A549 (cell line): Measurements from ENCODE around the gene EMD. TPM values are rescaled to one million over a fixed set of nuclear protein-coding genes. Genes with fewer than 3 reads are reported as not detected.
A peak's percentile ranks its signal among the peaks of the same experiment; 100 is the strongest.

Experiments
- ATAC-seq, 2 experiments: fragments of 200-7000 bp in 1 of 2; fragments of >200 bp in 1 of 2; cut with Nextera tagmentation in 1 of 2; cut with Tn5 transposase in 1 of 2; 3 replicates each; pipeline versions ENCODE4 v1.8.0 to v1.9.1; 2018 to 2020; ENCODE audit warnings: mild to moderate bottlenecking in 1 of 2, moderate library complexity in 1 of 2
- CTCF ChIA-PET: fragments of 300-600 bp; sonication (Branson Sonifier 250); formaldehyde crosslinking; extraction: SDS; loops from one replicate; lab custom pipeline; 2021; ENCODE audit warnings: antibody characterized with exemption, inconsistent platforms; lab: Yijun Ruan, JAX
- POLR2A ChIA-PET: fragments of 350-600 bp; formaldehyde crosslinking; extraction: SDS; loops from one replicate; lab custom pipeline; 2021; ENCODE audit warnings: antibody characterized with exemption, inconsistent platforms; lab: Yijun Ruan, JAX
- DNase-seq, 2 experiments: peaks; one replicate each; pipeline versions ENCODE4 v3.0.0 to v3.0.0-alpha.2; 2011 to 2016; ENCODE audit warnings: low read depth in 1 of 2, low spot score in 1 of 2
- FAIRE-seq: peaks from 2 replicates; lab custom pipeline; 2011; peaks lifted over from hg19 to GRCh38; lab: Jason Lieb, UNC
- H3K27ac ChIP-seq, 2 experiments: fragments of >200 bp; sonication (Bioruptor Twin); formaldehyde crosslinking; 3 replicates each; pipeline ENCODE4 v1.5.1; 2016 to 2017
- H3K4me1 ChIP-seq: fragments of >200 bp; sonication (Bioruptor Twin); formaldehyde crosslinking; 3 replicates; pipeline ENCODE4 v1.6.1; 2016
- H3K4me2 ChIP-seq: fragments of >200 bp; sonication (Bioruptor Twin); formaldehyde crosslinking; 3 replicates; pipeline ENCODE4 v1.6.1; 2016
- H3K4me3 ChIP-seq: fragments of >200 bp; sonication (Bioruptor Twin); formaldehyde crosslinking; 3 replicates; pipeline ENCODE4 v1.5.1; 2016
- H3K9me3 ChIP-seq: fragments of >200 bp; sonication (Bioruptor Twin); formaldehyde crosslinking; 3 replicates; pipeline ENCODE4 v1.6.1; 2016
- CBX8 ChIP-seq: fragments of 200-600 bp; sonication (generic); IDR thresholded peaks from 2 replicates; pipeline ENCODE4 v1.6.1; 2016
- CHD4 ChIP-seq: fragments of 200-600 bp; sonication (generic); IDR thresholded peaks from 2 replicates; pipeline ENCODE4 v1.6.1; 2016; ENCODE audit warnings: antibody characterized with exemption, mild to moderate bottlenecking, borderline replicate concordance
- E2F6 ChIP-seq: IDR thresholded peaks from 2 replicates; pipeline ENCODE4 v1.6.1; 2012; ENCODE audit warnings: low read depth, borderline replicate concordance
- EHF ChIP-seq: fragments of 250-450 bp; sonication (Bioruptor Pico); IDR thresholded peaks from 2 replicates; pipeline ENCODE4 v1.5.0; 2020; ENCODE audit warnings: mild to moderate bottlenecking
- FOSB ChIP-seq: fragments of 250-450 bp; sonication (Bioruptor Pico); IDR thresholded peaks from 2 replicates; pipeline ENCODE4 v1.5.0; 2020; ENCODE audit warnings: mild to moderate bottlenecking, moderate library complexity
- FOSL2 ChIP-seq, 2 experiments: fragments of 450-650 bp in 1 of 2; fragments of >200 bp in 1 of 2; sonication (Bioruptor Twin) in 1 of 2; formaldehyde crosslinking; IDR thresholded peaks; 2 replicates each; pipeline versions ENCODE4 v1.5.0 to v1.6.1; 2016 to 2020; ENCODE audit warnings: mild to moderate bottlenecking in 1 of 2, moderate library complexity in 1 of 2
- GATA3 ChIP-seq: IDR thresholded peaks from 2 replicates; pipeline ENCODE4 v1.6.1; 2012; ENCODE audit warnings: borderline replicate concordance
- HOXB13 ChIP-seq: fragments of 250-450 bp; sonication (Bioruptor Pico); IDR thresholded peaks from 2 replicates; pipeline ENCODE4 v1.5.0; 2020; ENCODE audit warnings: low read depth, mild to moderate bottlenecking, moderate library complexity
- JUN ChIP-seq, 2 experiments: fragments of >200 bp; sonication (Bioruptor Twin); formaldehyde crosslinking; IDR thresholded peaks; 2 replicates in 1 of 2; 3 replicates in 1 of 2; pipeline ENCODE4 v1.6.1; 2016 to 2017
- MAFK ChIP-seq: fragments of 450-650 bp; IDR thresholded peaks from 2 replicates; pipeline ENCODE4 v1.6.1; 2014; ENCODE audit not compliant: partially characterized antibody
- MAX ChIP-seq: IDR thresholded peaks from 2 replicates; pipeline ENCODE4 v1.6.1; 2012
- MAZ ChIP-seq: fragments of 150-350 bp; IDR thresholded peaks from 2 replicates; pipeline ENCODE4 v1.6.1; 2014; ENCODE audit warnings: antibody characterized with exemption, low read depth, low read length, borderline replicate concordance
- NFE2L2 ChIP-seq: fragments of 150-350 bp; conservative IDR thresholded peaks from 2 replicates; pipeline ENCODE4 v1.6.1; 2014; ENCODE audit warnings: low read length
- NR3C1 ChIP-seq: fragments of >200 bp; sonication (Bioruptor Twin); formaldehyde crosslinking; IDR thresholded peaks from 3 replicates; pipeline ENCODE4 v1.6.1; 2017
- PHF8 ChIP-seq: fragments of 200-600 bp; sonication (generic); IDR thresholded peaks from 2 replicates; pipeline ENCODE4 v1.6.1; 2016; ENCODE audit warnings: low read depth, mild to moderate bottlenecking, antibody characterized with exemption, moderate library complexity, borderline replicate concordance
- POLR2A ChIP-seq: IDR thresholded peaks from 2 replicates; pipeline ENCODE4 v1.6.1; 2012; ENCODE audit warnings: mild to moderate bottlenecking, low read length
- TP53 ChIP-seq: fragments of 250-450 bp; sonication (Bioruptor Pico); IDR thresholded peaks from 2 replicates; pipeline ENCODE4 v1.5.0; 2021; ENCODE audit warnings: mild to moderate bottlenecking, moderate library complexity
- ZC3H11A ChIP-seq: fragments of 450-650 bp; IDR thresholded peaks from 2 replicates; pipeline ENCODE4 v1.6.1; 2014; ENCODE audit warnings: antibody characterized with exemption, mild to moderate bottlenecking
- WGBS: methylation state at CpG from one replicate; pipeline ENCODE4 v1.1.6; 2017; ENCODE audit errors: missing lambda C conversion rate; 5-methylcytosine and 5-hydroxymethylcytosine counted together
- polyA plus RNA-seq, 4 experiments: library from polyadenylated mRNA; depleted of rRNA in 3 of 4; stranded (reverse); fragments of >200 nt; fragmentation: RNase III in 1 of 4; extraction: RNeasy Plus Mini Kit Qiagen cat#74134 plus additional on column Dnase treatment in 1 of 4; gene quantifications; 2 replicates in 3 of 4; 3 replicates in 1 of 4; pipeline ENCODE4 v1.2.3, GENCODE V29; 2011 to 2017
- TF ChIP-seq, protein P1 (sequence below): fragments of >200 bp; sonication (Bioruptor Twin); formaldehyde crosslinking; IDR thresholded peaks from 3 replicates; pipeline ENCODE4 v1.5.1; 2016
- TF ChIP-seq, protein P2 (sequence below): IDR thresholded peaks from 2 replicates; pipeline ENCODE4 v1.6.1; 2012
- TF ChIP-seq, protein P3 (sequence below): fragments of >200 bp; sonication (Bioruptor Twin); formaldehyde crosslinking; IDR thresholded peaks from 3 replicates; pipeline ENCODE4 v1.6.1; 2016
- TF ChIP-seq, protein P4 (sequence below): fragments of 250-450 bp; sonication (Bioruptor Pico); IDR thresholded peaks from 2 replicates; pipeline ENCODE4 v1.5.0; 2021; ENCODE audit warnings: mild to moderate bottlenecking, moderate library complexity, borderline replicate concordance

The EMD gene
- polyA plus RNA-seq, 2 of the 4 experiments (the other 2 are of a cell fraction) = 34.6 to 126 TPM

GRCh38 chrX:154374313-154375155 lies 4.6 kb upstream of the EMD start, which contains the start of gene FLNA:
FLNA (minus strand) TSS chrX:154374634; CDS start chrX:154371245, 3,389 bp downstream.
- H3K4me3 ChIP-seq = peak within 1 kb of the TSS; percentile 60
- TF ChIP-seq MAZ (no peak), JUN (IDR thresholded peaks at IDR 0.05) (peak in 1 of 2 experiments; percentile 36; a peak in 2 of 5 replicates), GATA3 (no peak), POLR2A (peak; percentile 7; the same call in 1 of the 2 replicates), MAX (peak; percentile 59; the same call in 1 of the 2 replicates), PHF8 (no peak), NFE2L2 (no peak), FOSB (no peak), E2F6 (peak; percentile 73)
- TF ChIP-seq, protein P1, sequence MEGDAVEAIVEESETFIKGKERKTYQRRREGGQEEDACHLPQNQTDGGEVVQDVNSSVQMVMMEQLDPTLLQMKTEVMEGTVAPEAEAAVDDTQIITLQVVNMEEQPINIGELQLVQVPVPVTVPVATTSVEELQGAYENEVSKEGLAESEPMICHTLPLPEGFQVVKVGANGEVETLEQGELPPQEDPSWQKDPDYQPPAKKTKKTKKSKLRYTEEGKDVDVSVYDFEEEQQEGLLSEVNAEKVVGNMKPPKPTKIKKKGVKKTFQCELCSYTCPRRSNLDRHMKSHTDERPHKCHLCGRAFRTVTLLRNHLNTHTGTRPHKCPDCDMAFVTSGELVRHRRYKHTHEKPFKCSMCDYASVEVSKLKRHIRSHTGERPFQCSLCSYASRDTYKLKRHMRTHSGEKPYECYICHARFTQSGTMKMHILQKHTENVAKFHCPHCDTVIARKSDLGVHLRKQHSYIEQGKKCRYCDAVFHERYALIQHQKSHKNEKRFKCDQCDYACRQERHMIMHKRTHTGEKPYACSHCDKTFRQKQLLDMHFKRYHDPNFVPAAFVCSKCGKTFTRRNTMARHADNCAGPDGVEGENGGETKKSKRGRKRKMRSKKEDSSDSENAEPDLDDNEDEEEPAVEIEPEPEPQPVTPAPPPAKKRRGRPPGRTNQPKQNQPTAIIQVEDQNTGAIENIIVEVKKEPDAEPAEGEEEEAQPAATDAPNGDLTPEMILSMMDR = peak; percentile 19; the same call in 2 of the 3 replicates
- TF ChIP-seq, protein P2, sequence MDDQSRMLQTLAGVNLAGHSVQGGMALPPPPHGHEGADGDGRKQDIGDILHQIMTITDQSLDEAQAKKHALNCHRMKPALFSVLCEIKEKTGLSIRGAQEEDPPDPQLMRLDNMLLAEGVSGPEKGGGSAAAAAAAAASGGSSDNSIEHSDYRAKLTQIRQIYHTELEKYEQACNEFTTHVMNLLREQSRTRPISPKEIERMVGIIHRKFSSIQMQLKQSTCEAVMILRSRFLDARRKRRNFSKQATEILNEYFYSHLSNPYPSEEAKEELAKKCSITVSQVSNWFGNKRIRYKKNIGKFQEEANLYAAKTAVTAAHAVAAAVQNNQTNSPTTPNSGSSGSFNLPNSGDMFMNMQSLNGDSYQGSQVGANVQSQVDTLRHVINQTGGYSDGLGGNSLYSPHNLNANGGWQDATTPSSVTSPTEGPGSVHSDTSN = no peak
- TF ChIP-seq, protein P3, sequence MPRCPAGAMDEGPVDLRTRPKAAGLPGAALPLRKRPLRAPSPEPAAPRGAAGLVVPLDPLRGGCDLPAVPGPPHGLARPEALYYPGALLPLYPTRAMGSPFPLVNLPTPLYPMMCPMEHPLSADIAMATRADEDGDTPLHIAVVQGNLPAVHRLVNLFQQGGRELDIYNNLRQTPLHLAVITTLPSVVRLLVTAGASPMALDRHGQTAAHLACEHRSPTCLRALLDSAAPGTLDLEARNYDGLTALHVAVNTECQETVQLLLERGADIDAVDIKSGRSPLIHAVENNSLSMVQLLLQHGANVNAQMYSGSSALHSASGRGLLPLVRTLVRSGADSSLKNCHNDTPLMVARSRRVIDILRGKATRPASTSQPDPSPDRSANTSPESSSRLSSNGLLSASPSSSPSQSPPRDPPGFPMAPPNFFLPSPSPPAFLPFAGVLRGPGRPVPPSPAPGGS = 0 out of 3 replicates have a peak, but pooled peaks have one; percentile 27
- TF ChIP-seq, all 56 proteins: peak for 6
- CTCF ChIA-PET = interaction anchor here (0.8 to 3.8 kb wide), 22 partner anchors 8 to 164 kb away, joined by 3 to 49 read pairs (median 8); partner anchors contain the start of genes DNASE1L1 and RPL10
- H3K4me2 ChIP-seq = peak within 1 kb of the TSS; percentile 99
- H3K27ac ChIP-seq = peak within 1 kb of the TSS; percentile 86 to 100
- ATAC-seq = no peak
- H3K4me1 ChIP-seq = peaks cover 31% of the 10 kb centered on the region
- FAIRE-seq = no peak
- DNase-seq = no peak
- POLR2A ChIA-PET = interaction anchor here (1.7 kb wide), 1 partner anchor 23 kb away, joined by 17 read pairs; the partner anchor contains the start of gene RPL10
- 44% methylated on average over 4 of the region's 95 CpGs for WGBS
- no peaks in the 10 kb centered on the region for H3K9me3 ChIP-seq

GRCh38 chrX:154375156-154375504 lies 4.0 kb upstream of the EMD start:
- ATAC-seq (no peak), DNase-seq (no peak), FAIRE-seq (no peak)
- CTCF ChIA-PET = interaction anchor here (2.4 to 3.8 kb wide), 3 partner anchors 8 to 157 kb away, joined by 21 to 49 read pairs (median 28); partner anchors contain the start of gene RPL10
- WGBS = 68% methylated on average over 10 of the region's 10 CpGs
- H3K27ac ChIP-seq = peak overlapping the region; percentile 86 to 100
- no peaks in the 10 kb centered on the region for H3K9me3 ChIP-seq
- peak overlapping the region; percentile 99 for H3K4me2 ChIP-seq
- peak overlapping the region; percentile 60 for H3K4me3 ChIP-seq
- peaks cover 31% of the 10 kb centered on the region for H3K4me1 ChIP-seq
- POLR2A ChIA-PET = no interaction called here
- TF ChIP-seq MAZ (no peak), MAFK (no peak), NR3C1 (no peak), CHD4 (no peak), TP53 (CRISPR knock-in tag) (no peak), POLR2A (no peak)
- TF ChIP-seq, all 56 proteins: peak for 0

GRCh38 chrX:154376774-154377173 lies 2.3 kb upstream of the EMD start:
- CTCF ChIA-PET = no interaction called here
- H3K4me2 ChIP-seq = no peak overlapping the region
- DNase-seq = no peak
- 79% methylated on average over 3 of the region's 3 CpGs for WGBS
- no peaks in the 10 kb centered on the region for H3K9me3 ChIP-seq
- FAIRE-seq = no peak
- 0 out of 6 replicates have a peak overlapping the region, but pooled peaks of 1 of the 2 experiments have one; percentile 99 for H3K27ac ChIP-seq
- POLR2A ChIA-PET = no interaction called here
- H3K4me3 ChIP-seq = no peak overlapping the region
- peaks cover 42% of the 10 kb centered on the region for H3K4me1 ChIP-seq
- no peak for ATAC-seq
- TF ChIP-seq JUN (IDR thresholded peaks at IDR 0.05) = no peak
- TF ChIP-seq, protein P4, sequence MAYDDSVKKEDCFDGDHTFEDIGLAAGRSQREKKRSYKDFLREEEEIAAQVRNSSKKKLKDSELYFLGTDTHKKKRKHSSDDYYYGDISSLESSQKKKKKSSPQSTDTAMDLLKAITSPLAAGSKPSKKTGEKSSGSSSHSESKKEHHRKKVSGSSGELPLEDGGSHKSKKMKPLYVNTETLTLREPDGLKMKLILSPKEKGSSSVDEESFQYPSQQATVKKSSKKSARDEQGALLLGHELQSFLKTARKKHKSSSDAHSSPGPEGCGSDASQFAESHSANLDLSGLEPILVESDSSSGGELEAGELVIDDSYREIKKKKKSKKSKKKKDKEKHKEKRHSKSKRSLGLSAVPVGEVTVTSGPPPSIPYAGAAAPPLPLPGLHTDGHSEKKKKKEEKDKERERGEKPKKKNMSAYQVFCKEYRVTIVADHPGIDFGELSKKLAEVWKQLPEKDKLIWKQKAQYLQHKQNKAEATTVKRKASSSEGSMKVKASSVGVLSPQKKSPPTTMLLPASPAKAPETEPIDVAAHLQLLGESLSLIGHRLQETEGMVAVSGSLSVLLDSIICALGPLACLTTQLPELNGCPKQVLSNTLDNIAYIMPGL = no peak
- TF ChIP-seq CBX8 = no peak
- TF ChIP-seq ZC3H11A = no peak
- TF ChIP-seq HOXB13 = no peak
- no peak for TF ChIP-seq CHD4
- TF ChIP-seq EHF (CRISPR knock-in tag) = no peak
- no peak for TF ChIP-seq MAFK
- TF ChIP-seq, protein P1 = no peak
- TF ChIP-seq FOSL2 (IDR thresholded peaks at IDR 0.05) = no peak
- TF ChIP-seq FOSL2 (CRISPR knock-in tag; IDR thresholded peaks at IDR 0.05) = no peak
